ENCODE results near the gene KCNJ6.
A peak's percentile ranks its signal among the peaks of the same experiment; 100 is the strongest.

The KCNJ6 gene

GRCh38 chr21:37695111-37695510, 221.1 kb downstream of the KCNJ6 start:
- no peak overlapping the region for H3K4me3 ChIP-seq (ENCODE audit: low read length)
- TF ChIP-seq, protein P1, sequence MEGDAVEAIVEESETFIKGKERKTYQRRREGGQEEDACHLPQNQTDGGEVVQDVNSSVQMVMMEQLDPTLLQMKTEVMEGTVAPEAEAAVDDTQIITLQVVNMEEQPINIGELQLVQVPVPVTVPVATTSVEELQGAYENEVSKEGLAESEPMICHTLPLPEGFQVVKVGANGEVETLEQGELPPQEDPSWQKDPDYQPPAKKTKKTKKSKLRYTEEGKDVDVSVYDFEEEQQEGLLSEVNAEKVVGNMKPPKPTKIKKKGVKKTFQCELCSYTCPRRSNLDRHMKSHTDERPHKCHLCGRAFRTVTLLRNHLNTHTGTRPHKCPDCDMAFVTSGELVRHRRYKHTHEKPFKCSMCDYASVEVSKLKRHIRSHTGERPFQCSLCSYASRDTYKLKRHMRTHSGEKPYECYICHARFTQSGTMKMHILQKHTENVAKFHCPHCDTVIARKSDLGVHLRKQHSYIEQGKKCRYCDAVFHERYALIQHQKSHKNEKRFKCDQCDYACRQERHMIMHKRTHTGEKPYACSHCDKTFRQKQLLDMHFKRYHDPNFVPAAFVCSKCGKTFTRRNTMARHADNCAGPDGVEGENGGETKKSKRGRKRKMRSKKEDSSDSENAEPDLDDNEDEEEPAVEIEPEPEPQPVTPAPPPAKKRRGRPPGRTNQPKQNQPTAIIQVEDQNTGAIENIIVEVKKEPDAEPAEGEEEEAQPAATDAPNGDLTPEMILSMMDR (IDR thresholded peaks at IDR 0.05; ENCODE audit: insufficient read depth, low read depth, low read length, missing control alignments), result no peak
- no peak for DNase-seq (ENCODE audit: low read depth)

GRCh38 chr21:37688952-37689659, 227.2 kb downstream of the KCNJ6 start:
- TF ChIP-seq, protein P1 (IDR thresholded peaks at IDR 0.05; ENCODE audit: insufficient read depth, low read depth, low read length, missing control alignments), result no peak
- DNase-seq (ENCODE audit: low read depth), result no peak
- no peak overlapping the region for H3K4me3 ChIP-seq (ENCODE audit: low read length)

DNA sequence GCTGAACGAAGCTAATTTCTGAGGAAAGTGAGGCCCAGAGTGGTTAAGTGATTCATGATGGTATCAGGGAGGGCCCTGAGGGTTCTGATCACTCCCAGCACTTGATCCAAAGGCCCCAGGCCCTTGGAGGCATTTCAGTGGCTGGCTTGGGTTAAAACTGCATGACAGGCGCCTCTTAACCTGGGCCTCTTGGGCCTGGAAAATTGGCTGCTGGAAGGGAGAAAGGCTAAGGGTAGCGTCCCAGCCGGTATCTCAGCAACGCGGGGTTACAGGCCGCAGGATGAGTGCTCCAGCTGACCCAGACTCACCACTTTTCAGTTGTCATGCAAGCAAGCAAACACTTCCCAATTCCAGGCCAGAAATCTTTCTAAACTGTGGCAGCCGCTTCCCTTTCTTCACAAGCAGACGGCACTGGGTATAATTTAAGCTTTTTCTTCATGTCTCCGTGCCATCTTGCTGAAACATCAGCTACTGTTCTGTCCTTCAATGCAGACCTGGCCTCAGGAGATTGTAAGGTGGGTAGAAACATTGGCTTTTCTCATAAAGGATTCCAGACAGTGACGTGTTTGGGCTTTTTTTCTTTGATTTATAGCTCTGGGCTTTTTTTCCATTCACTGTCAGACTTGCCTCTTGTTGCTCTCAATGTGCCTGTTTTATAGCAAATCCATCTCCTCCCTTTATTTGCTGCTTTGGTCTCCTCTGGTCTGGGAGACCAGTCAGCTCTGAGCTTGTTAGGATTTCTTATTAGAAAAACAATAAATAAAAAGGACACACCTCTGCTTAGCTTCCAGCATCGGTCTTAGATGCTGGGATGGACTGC, 229.1 kb downstream of the KCNJ6 start:
- TF ChIP-seq, protein P1 (IDR thresholded peaks at IDR 0.05; ENCODE audit: insufficient read depth, low read depth, low read length, missing control alignments), result no peak
- no peak overlapping the region for H3K4me3 ChIP-seq (ENCODE audit: low read length)

GRCh38 chr21:37684547-37684946, 231.7 kb downstream of the KCNJ6 start:
- DNase-seq (ENCODE audit: low read depth), result no peak

More for the DNA sequence above, 229.1 kb downstream of the KCNJ6 start:
- peak; percentile 58 for DNase-seq (ENCODE audit: low read depth)

GRCh38 chr21:37684115-37684493, 232.2 kb downstream of the KCNJ6 start:
- TF ChIP-seq, protein P1 (IDR thresholded peaks at IDR 0.05; ENCODE audit: insufficient read depth, low read depth, low read length, missing control alignments), result no peak
- DNase-seq (ENCODE audit: low read depth), result no peak

More at GRCh38 chr21:37684547-37684946, 231.7 kb downstream of the KCNJ6 start:
- TF ChIP-seq, protein P1 (IDR thresholded peaks at IDR 0.05; ENCODE audit: insufficient read depth, low read depth, low read length, missing control alignments), result no peak
- H3K4me3 ChIP-seq (ENCODE audit: low read length), result no peak overlapping the region

GRCh38 chr21:37683396-37684114, 232.7 kb downstream of the KCNJ6 start:
- H3K4me3 ChIP-seq (ENCODE audit: low read length), result no peak overlapping the region
- DNase-seq (ENCODE audit: low read depth), result no peak
- TF ChIP-seq, protein P1 (IDR thresholded peaks at IDR 0.05; ENCODE audit: insufficient read depth, low read depth, low read length, missing control alignments), result no peak

More at GRCh38 chr21:37684115-37684493, 232.2 kb downstream of the KCNJ6 start:
- no peak overlapping the region for H3K4me3 ChIP-seq (ENCODE audit: low read length)

All from epithelial cell of esophagus (primary cell).